ENCODE results near the gene NRXN3.
A peak's percentile ranks its signal among the peaks of the same experiment; 100 is the strongest.

NRXN3 gene

GRCh38 chr14:79855789-79856188 lies 1685.6 kb downstream of the NRXN3 start:
- in situ Hi-C loops (cut with HindIII; ENCODE audit: low pct_unique_long_range_greater_than_20kb, low sequenced_read_pairs): no loop called here
- no peak for DNase-seq (ENCODE audit: low read depth in 1 of 2, low spot score in 1 of 2)
- no peak for TF ChIP-seq JUND (IDR thresholded peaks at IDR 0.05; ENCODE audit: low read depth)

- in situ Hi-C loops (cut with HindIII; ENCODE audit: low pct_unique_long_range_greater_than_20kb, low sequenced_read_pairs): no loop called here
- DNase-seq (ENCODE audit: low read depth in 1 of 2, low spot score in 1 of 2): no peak
- no peak for TF ChIP-seq JUND (IDR thresholded peaks at IDR 0.05; ENCODE audit: low read depth)
Measured at GRCh38 chr14:79856381-79856780, 1686.2 kb downstream of the NRXN3 start.

GRCh38 chr14:79861111-79861510 lies 1690.9 kb downstream of the NRXN3 start:
- in situ Hi-C loops (cut with HindIII; ENCODE audit: low pct_unique_long_range_greater_than_20kb, low sequenced_read_pairs): no loop called here
- no peak for TF ChIP-seq JUND (IDR thresholded peaks at IDR 0.05; ENCODE audit: low read depth)

GRCh38 chr14:79862045-79862444 lies 1691.9 kb downstream of the NRXN3 start:
- no peak for TF ChIP-seq JUND (IDR thresholded peaks at IDR 0.05; ENCODE audit: low read depth)
- in situ Hi-C loops (cut with HindIII; ENCODE audit: low pct_unique_long_range_greater_than_20kb, low sequenced_read_pairs): no loop called here
- DNase-seq (ENCODE audit: low read depth in 1 of 2, low spot score in 1 of 2): peak in 1 of 2 experiments; percentile 29

More at GRCh38 chr14:79861111-79861510, 1690.9 kb downstream of the NRXN3 start:
- no peak for DNase-seq (ENCODE audit: low read depth in 1 of 2, low spot score in 1 of 2)

- no peak for DNase-seq (ENCODE audit: low read depth in 1 of 2, low spot score in 1 of 2)
- in situ Hi-C loops (cut with HindIII; ENCODE audit: low pct_unique_long_range_greater_than_20kb, low sequenced_read_pairs): no loop called here
- TF ChIP-seq JUND (IDR thresholded peaks at IDR 0.05; ENCODE audit: low read depth): no peak
Measured at GRCh38 chr14:79871136-79871535, 1701.0 kb downstream of the NRXN3 start.

- in situ Hi-C loops (cut with HindIII; ENCODE audit: low pct_unique_long_range_greater_than_20kb, low sequenced_read_pairs): no loop called here
- no peak for DNase-seq (ENCODE audit: low read depth in 1 of 2, low spot score in 1 of 2)
- TF ChIP-seq JUND (IDR thresholded peaks at IDR 0.05; ENCODE audit: low read depth): no peak
Measured at GRCh38 chr14:79878229-79878628, 1708.1 kb downstream of the NRXN3 start.

GRCh38 chr14:79878785-79879184 lies 1708.6 kb downstream of the NRXN3 start:
- in situ Hi-C loops (cut with HindIII; ENCODE audit: low pct_unique_long_range_greater_than_20kb, low sequenced_read_pairs): no loop called here
- TF ChIP-seq JUND (IDR thresholded peaks at IDR 0.05; ENCODE audit: low read depth): no peak
- DNase-seq (ENCODE audit: low read depth in 1 of 2, low spot score in 1 of 2): no peak

GRCh38 chr14:79881299-79881698 lies 1711.1 kb downstream of the NRXN3 start:
- no peak for DNase-seq (ENCODE audit: low read depth in 1 of 2, low spot score in 1 of 2)
- in situ Hi-C loops (cut with HindIII; ENCODE audit: low pct_unique_long_range_greater_than_20kb, low sequenced_read_pairs): no loop called here
- TF ChIP-seq JUND (IDR thresholded peaks at IDR 0.05; ENCODE audit: low read depth): no peak

- no peak for DNase-seq (ENCODE audit: low read depth in 1 of 2, low spot score in 1 of 2)
- no peak for TF ChIP-seq JUND (IDR thresholded peaks at IDR 0.05; ENCODE audit: low read depth)
- in situ Hi-C loops (cut with HindIII; ENCODE audit: low pct_unique_long_range_greater_than_20kb, low sequenced_read_pairs): no loop called here
Measured at GRCh38 chr14:79890527-79890926, 1720.4 kb downstream of the NRXN3 start.

- in situ Hi-C loops (cut with HindIII; ENCODE audit: low pct_unique_long_range_greater_than_20kb, low sequenced_read_pairs): no loop called here
- no peak for TF ChIP-seq JUND (IDR thresholded peaks at IDR 0.05; ENCODE audit: low read depth)
- DNase-seq (ENCODE audit: low read depth in 1 of 2, low spot score in 1 of 2): no peak
Measured at GRCh38 chr14:79896009-79896408, 1725.8 kb downstream of the NRXN3 start.

- in situ Hi-C loops (cut with HindIII; ENCODE audit: low pct_unique_long_range_greater_than_20kb, low sequenced_read_pairs): no loop called here
- TF ChIP-seq JUND (IDR thresholded peaks at IDR 0.05; ENCODE audit: low read depth): no peak
- no peak for DNase-seq (ENCODE audit: low read depth in 1 of 2, low spot score in 1 of 2)
Measured at GRCh38 chr14:79899610-79900009, 1729.4 kb downstream of the NRXN3 start.

GRCh38 chr14:79904497-79904896 lies 1734.3 kb downstream of the NRXN3 start:
- no peak for DNase-seq (ENCODE audit: low read depth in 1 of 2, low spot score in 1 of 2)
- TF ChIP-seq JUND (IDR thresholded peaks at IDR 0.05; ENCODE audit: low read depth): no peak
- in situ Hi-C loops (cut with HindIII; ENCODE audit: low pct_unique_long_range_greater_than_20kb, low sequenced_read_pairs): no loop called here

GRCh38 chr14:79906994-79907393 lies 1736.8 kb downstream of the NRXN3 start:
- TF ChIP-seq JUND (IDR thresholded peaks at IDR 0.05; ENCODE audit: low read depth): no peak
- in situ Hi-C loops (cut with HindIII; ENCODE audit: low pct_unique_long_range_greater_than_20kb, low sequenced_read_pairs): no loop called here
- DNase-seq (ENCODE audit: low read depth in 1 of 2, low spot score in 1 of 2): no peak

GRCh38 chr14:79910086-79910485 lies 1739.9 kb downstream of the NRXN3 start:
- in situ Hi-C loops (cut with HindIII; ENCODE audit: low pct_unique_long_range_greater_than_20kb, low sequenced_read_pairs): no loop called here
- no peak for DNase-seq (ENCODE audit: low read depth in 1 of 2, low spot score in 1 of 2)

More at GRCh38 chr14:79910086-79910485, 1739.9 kb downstream of the NRXN3 start:
- TF ChIP-seq JUND (IDR thresholded peaks at IDR 0.05; ENCODE audit: low read depth): no peak

Data from T47D (cell line).